KMS-11 (cell line): ENCODE results near the gene RAE1.

Experiments used
- H2AFZ ChIP-seq: fragments of 200-600 bp; sonication (generic); 2 replicates; pipeline ENCODE4 v1.6.1; 2016; ENCODE audit warnings: antibody characterized with exemption, mixed run types, low read depth
- H3K27ac ChIP-seq: fragments of 200-600 bp; sonication (generic); 2 replicates; pipeline ENCODE4 v1.6.1; 2016; ENCODE audit warnings: mild to moderate bottlenecking, mixed run types
- H3K27me3 ChIP-seq: fragments of 200-600 bp; sonication (generic); 2 replicates; pipeline ENCODE4 v1.6.1; 2017; ENCODE audit warnings: mild to moderate bottlenecking, low read depth, mixed run types, moderate library complexity; ENCODE audit not compliant: insufficient read depth
- H3K36me3 ChIP-seq: fragments of 200-600 bp; sonication (generic); 2 replicates; pipeline ENCODE4 v1.6.1; 2017; ENCODE audit warnings: mild to moderate bottlenecking, mixed run types; ENCODE audit not compliant: insufficient read depth
- H3K4me1 ChIP-seq: fragments of 200-600 bp; sonication (generic); 2 replicates; pipeline ENCODE4 v1.6.1; 2016; ENCODE audit warnings: mild to moderate bottlenecking, low read depth, mixed run types; ENCODE audit not compliant: poor library complexity, severe bottlenecking
- H3K4me2 ChIP-seq: fragments of 200-600 bp; sonication (generic); 2 replicates; pipeline ENCODE4 v1.7.0; 2016; ENCODE audit warnings: mild to moderate bottlenecking, mixed run types
- H3K4me3 ChIP-seq: fragments of 200-600 bp; sonication (generic); IDR thresholded peaks from 2 replicates; pipeline ENCODE4 v1.6.1; 2017; ENCODE audit warnings: low read depth, low read length, mixed read lengths; ENCODE audit not compliant: insufficient read depth
- H3K79me2 ChIP-seq: fragments of 200-600 bp; sonication (generic); 2 replicates; pipeline ENCODE4 v1.6.1; 2016; ENCODE audit warnings: low read depth, mixed run types; ENCODE audit not compliant: insufficient read depth
- H3K9ac ChIP-seq: fragments of 200-600 bp; sonication (generic); 2 replicates; pipeline ENCODE4 v1.6.1; 2016; ENCODE audit warnings: mild to moderate bottlenecking, mixed run types
- H4K20me1 ChIP-seq: fragments of 200-600 bp; sonication (generic); 2 replicates; pipeline ENCODE4 v1.6.1; 2016; ENCODE audit warnings: mild to moderate bottlenecking, mixed run types; ENCODE audit not compliant: insufficient read depth
- CTCF ChIP-seq: fragments of 200-600 bp; sonication (generic); conservative IDR thresholded peaks from 2 replicates; pipeline ENCODE4 v1.6.1; 2017; ENCODE audit warnings: low read depth, mild to moderate bottlenecking, antibody characterized with exemption, low read length, moderate library complexity, mixed read lengths

The RAE1 gene

GRCh38 chr20:57380081-57380750, 29.2 kb downstream of the RAE1 start:
- Histone ChIP-seq H3K27ac (no peak overlapping the region), H3K4me1 (peaks cover 19% of the 10 kb centered on the region), H3K4me2 (no peak overlapping the region), H3K27me3 (no peaks in the 10 kb centered on the region), H4K20me1 (no peaks in the 10 kb centered on the region), H3K79me2 (no peaks in the 10 kb centered on the region), H3K36me3 (peaks cover 13% of the 10 kb centered on the region; the same call in 1 of the 2 replicates), H2AFZ (no peak overlapping the region), H3K9ac (no peak overlapping the region), H3K4me3 (no peak overlapping the region)
- TF ChIP-seq CTCF: no peak

- H3K27me3 ChIP-seq: no peaks in the 10 kb centered on the region
- peaks cover 2% of the 10 kb centered on the region; the same call in 1 of the 2 replicates for H3K36me3 ChIP-seq
- peak; percentile 96 for TF ChIP-seq CTCF
- H3K4me3 ChIP-seq: no peak overlapping the region
- H3K27ac ChIP-seq: peak overlapping the region; percentile 6; the same call in 1 of the 2 replicates
- H3K79me2 ChIP-seq: no peaks in the 10 kb centered on the region
- H3K9ac ChIP-seq: no peak overlapping the region
- H2AFZ ChIP-seq: no peak overlapping the region
- peaks cover 19% of the 10 kb centered on the region for H3K4me1 ChIP-seq
- H4K20me1 ChIP-seq: no peaks in the 10 kb centered on the region
- H3K4me2 ChIP-seq: peak overlapping the region; percentile 27; the same call in 1 of the 2 replicates
These were observed 30.8 kb downstream of the RAE1 start for GRCh38 chr20:57381596-57382503.

GRCh38 chr20:57382516-57382915, 31.5 kb downstream of the RAE1 start:
- Histone ChIP-seq H3K36me3 (no peaks in the 10 kb centered on the region; the same call in 1 of the 2 replicates), H3K4me1 (peaks cover 19% of the 10 kb centered on the region), H3K79me2 (no peaks in the 10 kb centered on the region), H3K4me2 (no peak overlapping the region), H4K20me1 (no peaks in the 10 kb centered on the region), H3K4me3 (no peak overlapping the region), H2AFZ (no peak overlapping the region), H3K9ac (no peak overlapping the region), H3K27me3 (no peaks in the 10 kb centered on the region), H3K27ac (peak overlapping the region; percentile 6; the same call in 1 of the 2 replicates)
- TF ChIP-seq CTCF: no peak

- no peaks in the 10 kb centered on the region; the same call in 1 of the 2 replicates for H3K36me3 ChIP-seq
These were observed 32.6 kb downstream of the RAE1 start for GRCh38 chr20:57383447-57384347.

More at GRCh38 chr20:57383447-57384347, 32.6 kb downstream of the RAE1 start:
- no peak overlapping the region for H3K27ac ChIP-seq
- no peak overlapping the region for H3K4me2 ChIP-seq
- H3K27me3 ChIP-seq: no peaks in the 10 kb centered on the region
- TF ChIP-seq CTCF: no peak
- no peak overlapping the region for H3K9ac ChIP-seq
- no peak overlapping the region for H3K4me3 ChIP-seq
- no peaks in the 10 kb centered on the region for H4K20me1 ChIP-seq
- H3K79me2 ChIP-seq: no peaks in the 10 kb centered on the region
- no peak overlapping the region for H2AFZ ChIP-seq
- H3K4me1 ChIP-seq: peaks cover 18% of the 10 kb centered on the region
